Activated gamma-delta T cell treated with Interleukin-2 at 50 U/mL for 16 hours (primary cell): ENCODE measurements around the gene UBTD2.

Experiments
- DNase-seq: peaks from one replicate; pipeline ENCODE4 v3.0.0-alpha.2; 2020

UBTD2 gene

GRCh38 chr5:172166030-172166826 is 117.3 kb downstream of the UBTD2 start:
- no peak for DNase-seq

GRCh38 chr5:172165465-172165864 is 118.1 kb downstream of the UBTD2 start:
- no peak for DNase-seq

- no peak for DNase-seq
These were observed 118.8 kb downstream of the UBTD2 start for GRCh38 chr5:172164769-172165212.

GRCh38 chr5:172163346-172163745 is 120.2 kb downstream of the UBTD2 start:
- DNase-seq, result no peak

GRCh38 chr5:172162987-172163343 is 120.6 kb downstream of the UBTD2 start:
- no peak for DNase-seq

- DNase-seq, result no peak
These were observed 121.1 kb downstream of the UBTD2 start for GRCh38 chr5:172162323-172162986.

GRCh38 chr5:172160506-172160905 is 123.1 kb downstream of the UBTD2 start:
- no peak for DNase-seq
